Brain microvascular endothelial cell (primary cell): Measurements from ENCODE around the gene CENPS.
"Not testable (repeated sequence)": the region's sequence is repeated elsewhere in the genome, so short reads cannot be mapped to it uniquely, and the experiment has no call there.

ENCODE experiments used
- DNase-seq: peaks from one replicate; pipeline ENCODE4 v3.0.0-alpha.2; 2020
- H3K27ac ChIP-seq: fragments of 250-450 bp; sonication (Bioruptor Pico); 2 replicates; pipeline ENCODE4 v1.5.1; 2020; ENCODE audit warnings: mild to moderate bottlenecking, moderate library complexity
- H3K27me3 ChIP-seq: fragments of 250-450 bp; sonication (Bioruptor Pico); replicated peaks from 2 replicates; pipeline ENCODE4 v1.5.1; 2020; ENCODE audit warnings: mild to moderate bottlenecking
- H3K36me3 ChIP-seq: fragments of 250-450 bp; sonication (Bioruptor Pico); replicated peaks from 2 replicates; pipeline ENCODE4 v1.5.1; 2020; ENCODE audit warnings: mild to moderate bottlenecking
- H3K4me3 ChIP-seq: 2 replicates; pipeline ENCODE4 v1.5.1; 2011; ENCODE audit warnings: low read depth, mild to moderate bottlenecking, control low read depth, low read length, moderate library complexity
- CTCF ChIP-seq: IDR thresholded peaks from 2 replicates; pipeline ENCODE4 v1.5.1; 2011; ENCODE audit warnings: low read depth, mild to moderate bottlenecking, moderate library complexity, low read length, control low read depth, inconsistent platforms; ENCODE audit errors: missing control alignments
- in situ Hi-C: cut with HindIII; loops from 2 replicates; pipeline ENCODE4 v1.10.0; 2017; ENCODE audit warnings: low sequenced_read_pairs, low pct_ligation_motif_present

CENPS gene

GRCh38 chr1:10424651-10425050, 5.6 kb upstream of the CENPS start:
- Histone ChIP-seq H3K4me3 (no peak overlapping the region), H3K36me3 (peaks cover 14% of the 10 kb centered on the region), H3K27ac (no peak overlapping the region), H3K27me3 (no peaks in the 10 kb centered on the region)
- in situ Hi-C loops = no loop called here
- TF ChIP-seq CTCF = no peak
- DNase-seq = no peak

GRCh38 chr1:10425826-10426534, 4.3 kb upstream of the CENPS start:
- in situ Hi-C loops, DNase-seq, H3K36me3 ChIP-seq, H3K27ac ChIP-seq, H3K27me3 ChIP-seq, H3K4me3 ChIP-seq: not testable (repeated sequence)

- in situ Hi-C loops, H3K27me3 ChIP-seq: not testable (repeated sequence)
Observed at GRCh38 chr1:10426535-10426848, 3.7 kb upstream of the CENPS start.

GRCh38 chr1:10428984-10429383, 1.2 kb upstream of the CENPS start:
- no peaks in the 10 kb centered on the region for H3K36me3 ChIP-seq
- no peak for TF ChIP-seq CTCF
- no peak for DNase-seq
- in situ Hi-C loops = no loop called here
- no peak overlapping the region for H3K27ac ChIP-seq
- H3K27me3 ChIP-seq = no peaks in the 10 kb centered on the region
- H3K4me3 ChIP-seq = no peak overlapping the region

More at GRCh38 chr1:10426535-10426848, 3.7 kb upstream of the CENPS start:
- not testable (repeated sequence) for H3K27ac ChIP-seq, H3K36me3 ChIP-seq, DNase-seq, H3K4me3 ChIP-seq

GRCh38 chr1:10429868-10430215, 391 bp upstream of the CENPS start:
- H3K27ac ChIP-seq = no peak overlapping the region

GRCh38 chr1:10431070-10431730, 967 bp downstream of the CENPS start:
- in situ Hi-C loops = no loop called here
- TF ChIP-seq CTCF = no peak
- Histone ChIP-seq H3K4me3 (peak overlapping the region; percentile 83), H3K27me3 (no peaks in the 10 kb centered on the region), H3K36me3 (no peaks in the 10 kb centered on the region), H3K27ac (peak overlapping the region; percentile 51)
- DNase-seq = no peak

More at GRCh38 chr1:10429868-10430215, 391 bp upstream of the CENPS start:
- Histone ChIP-seq H3K4me3 (peak overlapping the region; percentile 58), H3K27me3 (no peaks in the 10 kb centered on the region), H3K36me3 (no peaks in the 10 kb centered on the region)
- in situ Hi-C loops = no loop called here
- TF ChIP-seq CTCF = no peak
- no peak for DNase-seq
